Esophagus (tissue), 2 donors: Measurements from ENCODE around the gene SUMF1. TPM values are rescaled to one million over a fixed set of nuclear protein-coding genes. Genes with fewer than 3 reads are reported as not detected.

Experiments
- H3K27ac ChIP-seq, 2 donors: one replicate each; pipeline ENCODE4 v1.5.1; 2013; ENCODE audit warnings: low read depth in 2 of 2, mild to moderate bottlenecking in 2 of 2, inconsistent platforms in 1 of 2, low read length in 1 of 2, moderate library complexity in 1 of 2
- H3K27me3 ChIP-seq, 2 donors: one replicate each; pipeline ENCODE4 v1.6.1; 2013; ENCODE audit warnings: low read length in 2 of 2, control low read depth in 1 of 2, mild to moderate bottlenecking in 1 of 2; ENCODE audit not compliant: insufficient read depth in 2 of 2, control insufficient read depth in 1 of 2
- H3K36me3 ChIP-seq, 2 donors: one replicate each; pipeline ENCODE4 v1.6.1; 2013; ENCODE audit warnings: low read length in 1 of 2; ENCODE audit not compliant: control insufficient read depth in 2 of 2, insufficient read depth in 2 of 2
- H3K4me1 ChIP-seq, 2 donors: one replicate each; pipeline ENCODE4 v1.6.1; 2013; ENCODE audit warnings: low read length in 1 of 2; ENCODE audit not compliant: control insufficient read depth in 2 of 2, insufficient read depth in 2 of 2
- H3K4me3 ChIP-seq, 2 donors: one replicate each; pipeline ENCODE4 v1.5.1; 2013; ENCODE audit warnings: low read length in 2 of 2, mild to moderate bottlenecking in 2 of 2, low read depth in 1 of 2, moderate library complexity in 1 of 2
- H3K9me3 ChIP-seq, 2 donors: one replicate each; pipeline ENCODE4 v1.6.1; 2013; ENCODE audit warnings: mild to moderate bottlenecking in 2 of 2, low read depth in 1 of 2, low read length in 1 of 2, moderate library complexity in 1 of 2; ENCODE audit not compliant: control insufficient read depth in 2 of 2, insufficient read depth in 1 of 2
- WGBS, 2 donors: extraction: QIAGEN DNeasy Blood & Tissue Kit; methylation state at CpG; one replicate each; pipeline ENCODE4 v1.1.7; 2013; 5-methylcytosine and 5-hydroxymethylcytosine counted together
- polyA plus RNA-seq, 2 donors: library from polyadenylated mRNA; stranded (reverse); fragments of 200-250 nt; gene quantifications; one replicate each; pipeline ENCODE4 v1.2.3, GENCODE V29; 2013
- donor health status: healthy with polysubstance abuse.
- donor health status: Bipolar disorder and iron deficiency.

The SUMF1 gene
- polyA plus RNA-seq, 2 donors: 14.3 to 21.6 TPM

DNA sequence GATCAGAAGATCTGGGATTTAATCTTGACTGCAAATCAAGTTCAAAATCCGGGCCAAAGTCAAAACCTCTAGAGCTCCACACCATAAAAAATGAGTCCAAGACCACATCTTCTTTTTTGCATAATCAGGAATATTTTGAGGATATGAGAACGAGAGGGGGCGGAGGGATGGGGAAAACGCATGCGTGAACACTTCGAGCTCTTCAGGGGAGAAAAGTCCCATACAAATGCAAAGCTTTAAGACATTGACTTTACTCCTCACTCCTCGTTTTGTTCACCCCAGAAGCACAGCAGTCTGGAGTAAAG lies 68.2 kb downstream of the SUMF1 start:
- 82 to 87% methylated on average over 7 of the region's 7 CpGs for WGBS, 2 donors

DNA sequence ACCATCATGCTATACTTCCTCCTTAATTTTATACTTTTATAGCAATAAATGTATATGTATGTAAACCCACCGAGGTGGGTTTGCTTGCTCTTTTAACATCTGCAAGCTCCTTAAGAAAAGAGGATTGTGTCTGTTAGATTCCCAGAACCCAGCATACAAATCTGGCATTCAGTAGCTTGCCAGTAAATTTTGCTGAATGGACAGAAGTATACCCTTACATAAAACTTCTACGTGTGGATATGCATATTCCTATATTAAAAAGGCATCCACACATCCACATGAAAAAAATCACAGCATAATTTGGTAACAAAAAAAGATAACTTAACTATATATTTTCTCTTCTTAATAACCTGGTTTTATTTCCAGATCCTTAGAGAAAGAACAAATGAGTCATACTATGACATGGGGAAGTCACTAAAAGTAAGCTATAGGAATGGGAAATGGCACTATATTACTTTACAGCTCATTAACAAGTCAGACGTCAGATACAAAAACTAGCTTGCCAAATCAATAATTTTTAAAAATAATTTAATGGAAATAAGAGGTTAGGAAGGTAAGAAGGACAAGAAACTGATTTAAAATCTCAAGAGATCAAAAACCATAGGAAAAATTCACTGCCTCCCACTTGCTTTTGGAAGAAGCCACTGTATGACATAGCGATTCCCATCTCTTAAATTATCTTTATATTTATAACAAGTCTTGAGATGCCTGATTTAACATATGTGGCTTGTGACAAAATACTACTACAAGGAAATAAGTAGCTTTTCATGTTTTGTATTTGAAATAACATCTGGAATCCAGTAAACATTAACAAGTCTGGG lies 68.7 kb downstream of the SUMF1 start:
- no peak overlapping the region for H3K27ac ChIP-seq
- 78% methylated on average over 4 of the region's 4 CpGs for WGBS, 2 donors
- H3K4me3 ChIP-seq: no peak overlapping the region
- H3K27me3 ChIP-seq: no peaks in the 10 kb centered on the region
- no peaks in the 10 kb centered on the region for H3K4me1 ChIP-seq
- peaks cover 0 to 5% of the 10 kb centered on the region in 2 donors for H3K36me3 ChIP-seq
- H3K9me3 ChIP-seq: no peaks in the 10 kb centered on the region

More for the DNA sequence above, 68.2 kb downstream of the SUMF1 start:
- Histone ChIP-seq H3K27me3 (no peaks in the 10 kb centered on the region), H3K9me3 (no peaks in the 10 kb centered on the region), H3K36me3 (peaks cover 0 to 7% of the 10 kb centered on the region in 2 donors), H3K4me3 (no peak overlapping the region), H3K4me1 (no peaks in the 10 kb centered on the region), H3K27ac (no peak overlapping the region)

GRCh38 chr3:4397466-4397865 lies 69.6 kb downstream of the SUMF1 start:
- no peak overlapping the region for H3K4me3 ChIP-seq
- H3K27me3 ChIP-seq: no peaks in the 10 kb centered on the region
- WGBS, 2 donors: 73 to 78% methylated on average over 1 of the region's 1 CpG
- no peaks in the 10 kb centered on the region for H3K4me1 ChIP-seq
- H3K27ac ChIP-seq: no peak overlapping the region
- no peaks in the 10 kb centered on the region for H3K9me3 ChIP-seq
- H3K36me3 ChIP-seq: peaks cover 0 to 3% of the 10 kb centered on the region in 2 donors

GRCh38 chr3:4396542-4396941 lies 70.5 kb downstream of the SUMF1 start:
- Histone ChIP-seq H3K4me1 (no peaks in the 10 kb centered on the region), H3K9me3 (no peaks in the 10 kb centered on the region), H3K4me3 (no peak overlapping the region), H3K36me3 (peaks cover 0 to 3% of the 10 kb centered on the region in 2 donors), H3K27me3 (no peaks in the 10 kb centered on the region), H3K27ac (no peak overlapping the region)
- 61 to 70% methylated on average over 1 of the region's 1 CpG for WGBS, 2 donors

DNA sequence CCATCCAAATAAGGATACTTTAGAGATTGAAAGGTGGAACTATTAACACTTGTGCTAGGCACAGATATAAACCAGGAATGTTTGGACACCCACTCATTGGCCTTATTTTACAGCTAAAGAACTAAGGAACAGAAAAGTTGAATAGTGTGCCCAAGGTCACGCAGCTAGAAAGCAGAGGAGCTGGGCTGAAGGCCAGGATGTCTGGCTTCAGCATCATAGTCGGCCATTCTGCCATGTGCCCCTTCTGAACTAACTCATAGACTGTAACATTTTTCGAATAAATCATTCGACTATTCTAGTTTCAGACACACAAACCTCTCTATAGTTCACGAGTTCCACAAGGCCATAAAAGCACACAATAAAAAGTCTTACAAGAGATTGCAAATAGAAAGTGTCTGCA lies 71.1 kb downstream of the SUMF1 start:
- Histone ChIP-seq H3K36me3 (no peaks in the 10 kb centered on the region), H3K27me3 (no peaks in the 10 kb centered on the region), H3K27ac (no peak overlapping the region), H3K9me3 (no peaks in the 10 kb centered on the region), H3K4me3 (no peak overlapping the region), H3K4me1 (no peaks in the 10 kb centered on the region)
- 92 to 93% methylated on average over 5 of the region's 5 CpGs for WGBS, 2 donors

GRCh38 chr3:4395448-4395847 lies 71.6 kb downstream of the SUMF1 start:
- Histone ChIP-seq H3K27ac (no peak overlapping the region), H3K36me3 (no peaks in the 10 kb centered on the region), H3K27me3 (no peaks in the 10 kb centered on the region), H3K9me3 (no peaks in the 10 kb centered on the region), H3K4me1 (no peaks in the 10 kb centered on the region), H3K4me3 (no peak overlapping the region)
- 86 to 87% methylated on average over 6 of the region's 6 CpGs for WGBS, 2 donors

DNA sequence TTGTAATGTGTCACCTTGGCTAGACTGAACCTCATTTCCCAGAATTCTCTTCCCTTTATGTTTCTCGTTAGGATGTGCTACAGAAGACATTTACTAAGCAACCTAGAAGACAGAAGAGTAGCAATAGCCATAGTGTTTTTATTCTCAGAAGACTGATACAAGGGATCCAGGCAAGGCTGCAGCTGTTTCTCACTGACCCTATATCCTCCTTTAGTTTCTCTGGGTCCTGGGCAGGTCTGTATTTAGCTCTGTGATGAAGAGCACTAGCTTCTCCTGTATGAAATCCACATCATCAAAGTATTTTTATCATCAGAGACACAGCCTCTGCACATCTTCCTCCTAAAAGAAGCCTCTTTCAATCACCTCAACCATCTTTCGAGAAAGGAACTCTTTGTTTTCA lies 72.5 kb downstream of the SUMF1 start:
- 94 to 97% methylated on average over 2 of the region's 2 CpGs for whole genome bisulfite sequencing, 2 donors
- Histone ChIP-seq H3K27me3 (no peaks in the 10 kb centered on the region), H3K27ac (no peak overlapping the region), H3K36me3 (no peaks in the 10 kb centered on the region), H3K4me3 (no peak overlapping the region), H3K9me3 (no peaks in the 10 kb centered on the region), H3K4me1 (no peaks in the 10 kb centered on the region)

GRCh38 chr3:4394048-4394447 lies 73.0 kb downstream of the SUMF1 start:
- Histone ChIP-seq H3K27ac (no peak overlapping the region), H3K9me3 (no peaks in the 10 kb centered on the region), H3K36me3 (no peaks in the 10 kb centered on the region), H3K4me3 (no peak overlapping the region), H3K4me1 (no peaks in the 10 kb centered on the region), H3K27me3 (no peaks in the 10 kb centered on the region)
- WGBS, 2 donors: 86 to 90% methylated on average over 3 of the region's 3 CpGs

- Histone ChIP-seq H3K36me3 (no peaks in the 10 kb centered on the region), H3K4me3 (no peak overlapping the region), H3K27ac (no peak overlapping the region), H3K27me3 (no peaks in the 10 kb centered on the region), H3K9me3 (no peaks in the 10 kb centered on the region), H3K4me1 (no peaks in the 10 kb centered on the region)
- 96% methylated on average over 5 of the region's 5 CpGs for whole genome bisulfite sequencing, 2 donors
These were observed 74.1 kb downstream of the SUMF1 start for GRCh38 chr3:4392992-4393391.
